Hindlimb muscle (tissue), 1 donor: ENCODE data around the gene ERG28. TPM values are rescaled to one million over a fixed set of nuclear protein-coding genes. Genes with fewer than 3 reads are reported as not detected.

Experiments used
- DNase-seq: peaks from one replicate; pipeline ENCODE4 v3.0.0-alpha.2; 2013
- polyA plus RNA-seq: library from polyadenylated mRNA; unstranded; fragments of 120-200 nt; gene quantifications from one replicate; pipeline ENCODE4 v1.2.1, GENCODE V29; 2013; ENCODE audit not compliant: insufficient read length

Gene ERG28
- polyA plus RNA-seq, 1 donor, result 10.1 TPM

DNA sequence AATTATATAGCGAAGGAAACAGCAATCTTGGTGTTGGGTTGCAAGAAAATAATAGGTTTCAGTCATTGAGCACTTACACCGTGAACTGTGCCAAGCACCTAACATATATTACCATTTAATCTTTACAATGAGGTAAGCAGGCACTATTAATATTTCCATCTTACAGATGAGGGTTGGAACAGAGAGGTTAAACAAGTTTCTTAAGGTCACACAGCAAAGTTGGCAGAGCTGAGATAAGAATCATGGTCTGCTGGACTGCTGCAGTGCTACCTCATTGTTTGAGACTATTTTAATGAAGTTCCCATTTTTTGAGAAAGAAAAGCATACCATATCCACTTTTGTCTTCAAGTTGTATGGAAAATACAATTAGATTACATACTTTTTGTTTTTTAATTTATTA, 1.7 kb downstream of the ERG28 start:
- DNase-seq, result no peak

DNA sequence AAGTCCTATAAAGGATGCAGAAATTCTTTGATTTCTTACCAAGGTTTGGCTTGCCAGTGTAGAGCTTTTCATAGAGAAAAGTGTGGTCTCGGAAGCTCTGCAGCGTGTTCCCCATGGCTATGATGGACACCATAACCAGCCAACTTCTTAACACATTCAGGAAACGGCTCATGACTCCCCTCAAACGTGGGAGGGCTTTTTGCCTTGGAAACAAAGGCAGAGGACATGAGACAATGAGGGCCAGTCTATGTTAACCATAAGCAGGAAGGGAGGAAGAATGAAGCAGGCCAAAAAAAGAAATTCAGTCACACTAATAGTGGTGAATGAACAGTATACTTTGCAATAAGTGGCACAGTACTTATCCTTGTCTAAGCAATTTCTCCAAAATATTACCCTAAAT, 3.3 kb downstream of the ERG28 start:
- no peak for DNase-seq

DNA sequence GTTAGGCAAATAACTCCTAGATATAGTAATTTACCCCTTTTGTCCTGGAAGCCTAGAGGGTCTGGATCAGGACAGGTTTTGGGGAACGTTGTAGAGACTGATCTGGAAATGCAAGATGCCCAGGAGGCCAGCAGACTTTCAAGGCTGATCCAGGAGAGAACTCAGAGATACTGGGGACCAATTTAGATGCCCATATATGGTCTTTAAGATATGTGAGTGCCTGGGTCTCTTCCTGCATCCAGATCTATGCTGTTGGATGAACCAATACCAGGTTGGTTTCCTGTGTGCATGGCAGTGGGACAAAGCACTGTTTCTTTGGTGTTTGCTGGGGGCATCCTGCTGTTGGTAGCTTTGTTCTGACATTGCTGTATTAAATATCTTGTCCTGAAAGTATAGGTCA, 5.4 kb downstream of the ERG28 start:
- no peak for DNase-seq

DNA sequence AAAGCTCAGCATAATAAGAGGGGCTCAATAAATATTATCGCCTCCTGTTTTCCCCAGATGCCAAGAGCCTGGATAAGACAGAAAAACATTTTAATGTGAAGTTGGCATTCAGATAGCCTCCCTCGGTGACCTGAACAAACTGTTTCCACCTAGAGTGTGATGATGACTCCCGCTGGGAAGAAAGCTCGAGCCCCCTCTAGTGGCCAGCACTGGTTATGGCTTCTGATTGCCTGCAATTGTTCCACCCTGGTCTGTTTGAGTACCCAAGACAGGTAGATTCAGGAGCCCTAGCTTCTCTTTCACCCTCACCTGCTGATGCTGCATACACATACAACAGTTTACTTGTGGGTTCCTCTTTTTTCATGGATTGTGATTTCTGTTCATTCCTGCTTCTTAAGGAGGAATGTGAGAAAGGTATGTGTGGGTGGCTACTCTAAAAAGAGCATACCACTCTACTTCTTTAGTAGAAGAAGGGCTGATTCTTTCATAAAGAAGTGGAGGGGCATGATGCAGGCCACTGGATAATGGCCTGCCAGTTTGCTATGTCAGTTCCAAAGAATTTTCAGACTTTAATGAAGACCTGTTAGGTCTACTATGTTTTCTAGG, 6.4 kb downstream of the ERG28 start:
- DNase-seq, result peak; percentile 65

DNA sequence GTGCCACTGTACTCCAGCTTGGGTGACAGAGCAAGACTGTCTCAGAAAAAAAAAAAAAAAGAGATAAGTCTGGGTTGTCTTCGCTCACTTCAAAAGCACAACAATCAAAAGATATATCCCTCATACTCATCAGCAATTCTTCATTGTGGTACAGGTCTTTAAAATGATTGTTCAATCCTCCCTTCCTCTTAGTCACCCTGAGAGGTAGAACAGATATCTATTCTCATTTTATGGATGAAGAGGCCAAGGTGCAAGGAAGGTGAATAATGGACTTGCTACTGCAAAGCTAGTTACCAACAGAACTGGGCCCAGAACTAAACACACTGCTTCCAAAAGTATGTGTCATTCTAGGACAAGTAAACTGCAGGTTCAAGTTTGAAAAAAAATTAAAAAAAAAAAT, 7.1 kb downstream of the ERG28 start:
- no peak for DNase-seq

DNA sequence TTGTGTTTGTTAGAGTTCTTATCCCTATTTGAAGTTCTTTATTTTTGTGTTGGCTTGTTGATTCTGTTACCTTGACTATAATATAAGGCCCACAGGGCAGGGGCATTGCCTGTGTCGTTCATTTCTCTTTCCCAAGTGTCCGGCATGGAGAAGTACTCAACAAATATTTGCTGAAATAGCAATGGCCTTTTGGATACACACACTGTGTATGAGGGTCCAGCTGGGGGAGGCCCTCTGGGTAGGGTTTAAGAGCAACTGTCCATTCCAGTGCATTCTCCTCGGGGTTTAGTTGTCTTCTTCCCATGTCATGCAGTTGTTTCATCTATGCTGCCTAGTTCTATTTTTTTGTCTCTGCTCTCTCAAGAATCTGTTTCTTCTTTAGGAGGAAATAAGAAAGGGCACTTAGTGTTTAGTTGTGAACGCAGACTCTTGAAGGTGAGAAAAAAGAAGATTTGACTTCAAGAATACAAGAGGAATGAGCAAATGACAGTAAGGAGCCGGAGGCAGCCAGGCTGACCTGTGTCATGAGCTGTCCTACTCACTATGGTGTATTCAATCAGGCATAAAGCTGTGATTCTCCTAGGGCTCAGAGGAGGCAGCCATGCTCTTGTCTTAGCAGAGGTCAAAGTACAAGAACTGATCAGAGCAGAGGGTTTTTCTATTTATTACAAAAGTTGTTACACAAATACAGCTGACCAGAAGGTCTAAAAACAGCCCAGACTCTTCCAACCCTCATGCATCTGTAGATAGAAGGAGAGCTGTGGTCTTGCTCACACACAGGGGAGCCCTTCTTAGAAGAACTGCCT, 10.2 kb downstream of the ERG28 start:
- no peak for DNase-seq

DNA sequence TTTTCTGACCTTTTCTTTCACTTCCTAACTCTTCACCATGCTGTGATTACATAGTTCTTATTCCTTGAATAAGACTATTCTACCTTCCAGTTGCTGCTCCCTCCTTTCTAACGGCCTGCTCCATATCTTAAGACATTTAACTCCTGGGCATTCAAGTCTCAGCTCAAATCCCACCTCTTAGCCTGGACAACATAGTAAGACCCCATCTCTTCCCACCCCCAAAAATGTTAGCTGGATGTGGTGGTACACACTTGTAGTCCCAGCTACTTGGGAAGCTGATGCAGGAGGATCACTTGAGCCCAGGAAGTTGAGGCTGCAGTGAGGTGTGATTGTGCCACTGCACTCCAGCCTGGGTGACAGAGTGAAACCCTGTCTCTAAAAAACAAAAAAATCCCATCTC, 10.9 kb downstream of the ERG28 start:
- DNase-seq, result no peak

DNA sequence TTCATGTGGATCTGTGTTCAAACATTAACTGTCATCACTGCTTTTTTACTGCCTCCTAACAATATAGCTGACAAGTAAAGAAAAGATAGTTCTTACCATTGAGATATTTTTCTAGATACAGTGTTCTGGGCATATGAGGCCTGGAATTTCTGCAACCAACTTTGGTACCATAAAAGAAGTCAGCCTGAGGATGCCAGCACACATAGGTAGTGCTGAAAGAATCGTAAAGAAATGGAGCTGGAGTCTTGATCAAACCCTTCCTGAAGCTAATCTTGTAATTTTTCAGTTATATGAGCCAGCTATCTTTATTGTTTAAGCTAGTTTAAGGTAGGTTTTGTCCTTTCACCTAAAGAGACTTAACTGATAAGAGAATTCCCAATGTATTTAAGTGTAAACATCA, 11.3 kb downstream of the ERG28 start:
- no peak for DNase-seq

DNA sequence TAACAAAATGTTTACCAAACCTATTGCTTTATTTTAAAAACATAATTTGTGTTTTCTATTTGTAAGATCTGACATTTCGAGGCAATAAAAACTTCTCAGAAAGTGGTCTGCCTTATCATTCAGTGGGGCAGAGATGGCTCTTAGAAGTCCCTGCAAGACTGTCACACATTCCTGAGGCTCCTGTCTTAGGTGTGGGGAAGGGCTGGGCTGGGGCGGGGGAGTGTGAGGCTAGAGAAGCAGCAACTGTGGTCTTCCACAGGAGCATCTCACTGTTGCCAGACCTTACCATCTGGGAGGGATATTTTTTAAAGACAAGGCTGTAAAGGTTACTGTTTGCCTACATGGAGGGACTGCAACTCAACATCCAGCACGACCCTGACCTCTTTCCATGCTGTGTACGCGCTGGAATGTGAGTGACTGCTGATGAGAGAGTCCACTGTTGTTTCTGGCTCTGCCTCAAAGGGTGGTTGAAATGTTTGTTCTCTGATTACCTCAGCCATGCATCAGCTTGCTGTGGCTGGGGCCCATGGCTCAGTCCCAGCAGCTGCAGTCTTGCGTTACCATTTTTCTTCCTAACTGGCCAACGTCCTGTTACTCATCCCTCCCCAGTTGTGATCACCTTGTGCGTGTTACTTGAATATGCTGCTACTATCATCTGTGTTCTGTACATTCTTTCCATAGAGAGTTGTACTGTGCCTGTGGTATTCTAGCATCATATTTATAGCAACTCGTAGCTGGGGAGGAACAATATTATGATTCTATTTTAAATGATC, 12.4 kb downstream of the ERG28 start:
- DNase-seq, result no peak

DNA sequence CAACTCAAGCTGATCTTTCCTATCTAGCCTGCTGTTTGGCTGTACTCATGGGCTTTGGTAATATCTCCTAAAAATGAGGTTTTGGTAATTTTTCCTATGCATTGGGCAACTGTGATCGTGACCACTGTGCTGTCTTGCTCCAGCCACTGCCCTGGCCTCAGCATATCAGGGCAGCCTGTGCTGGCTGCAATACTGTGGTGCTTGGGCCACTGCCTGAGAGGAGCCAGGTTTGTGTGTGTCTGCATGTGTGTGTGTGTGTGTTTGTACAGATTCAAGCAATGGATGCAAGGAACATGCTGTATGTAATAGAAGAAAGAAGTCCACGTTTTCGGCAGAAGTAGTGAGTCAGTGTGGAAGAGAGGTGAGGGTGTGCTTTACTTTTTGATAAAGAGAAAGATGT, 13.0 kb downstream of the ERG28 start:
- DNase-seq, result no peak

DNA sequence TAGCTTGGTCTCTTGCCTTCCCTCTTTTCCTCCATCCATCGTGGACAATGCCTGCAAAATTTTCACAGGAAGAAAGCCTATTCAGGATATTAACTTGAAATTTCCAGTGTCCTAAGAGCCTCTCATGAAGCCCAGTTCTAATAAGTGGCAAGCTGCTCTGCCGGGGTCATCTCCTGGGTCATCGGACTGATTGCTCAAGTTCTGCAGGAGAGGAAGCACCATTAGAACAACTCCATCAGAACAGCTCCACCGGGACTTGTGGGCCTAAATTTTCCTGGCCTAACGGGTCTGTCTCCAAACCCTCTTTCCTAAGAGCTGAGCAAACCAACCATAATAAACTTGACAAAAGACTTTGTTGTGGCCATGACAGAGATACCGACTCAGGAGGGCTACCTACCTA, 13.9 kb downstream of the ERG28 start:
- no peak for DNase-seq

DNA sequence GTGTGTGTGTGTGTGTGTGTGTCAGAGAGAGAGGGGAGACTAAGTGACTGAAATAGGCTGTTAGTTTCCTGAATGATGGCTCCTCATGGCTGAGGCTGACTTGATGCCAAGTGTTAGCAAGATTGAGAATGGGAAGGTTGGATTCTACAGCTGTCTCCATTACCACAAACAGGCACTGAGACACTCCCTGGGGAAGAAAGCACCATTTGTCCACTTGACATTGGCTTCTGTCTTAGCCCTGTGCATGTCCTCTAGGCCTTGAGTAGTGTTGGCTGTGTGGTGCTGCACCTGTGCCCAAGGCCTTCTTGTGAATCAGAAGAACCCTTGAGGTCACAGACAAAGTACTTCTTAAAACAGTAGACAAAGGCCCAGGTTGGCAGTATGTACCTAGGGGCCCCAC, 15.6 kb downstream of the ERG28 start:
- no peak for DNase-seq

DNA sequence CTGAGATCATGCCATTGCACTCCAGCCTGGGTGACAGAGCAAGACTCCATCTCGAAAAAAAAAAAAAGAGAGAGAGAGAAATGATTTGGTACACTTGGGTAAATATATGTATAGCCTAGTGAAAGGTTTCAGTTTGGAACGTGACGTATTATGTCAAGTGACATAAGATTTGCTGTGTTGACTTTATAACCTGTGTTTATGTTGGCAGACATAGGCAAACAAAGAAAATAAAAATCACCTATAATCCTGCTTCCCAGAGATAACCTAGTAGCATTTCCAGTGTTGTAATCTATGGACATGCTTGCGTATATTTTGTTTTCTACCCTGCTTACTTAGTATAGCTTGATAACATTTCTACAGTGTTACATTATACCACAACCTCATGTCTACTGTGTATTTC, 16.7 kb downstream of the ERG28 start:
- DNase-seq, result no peak

DNA sequence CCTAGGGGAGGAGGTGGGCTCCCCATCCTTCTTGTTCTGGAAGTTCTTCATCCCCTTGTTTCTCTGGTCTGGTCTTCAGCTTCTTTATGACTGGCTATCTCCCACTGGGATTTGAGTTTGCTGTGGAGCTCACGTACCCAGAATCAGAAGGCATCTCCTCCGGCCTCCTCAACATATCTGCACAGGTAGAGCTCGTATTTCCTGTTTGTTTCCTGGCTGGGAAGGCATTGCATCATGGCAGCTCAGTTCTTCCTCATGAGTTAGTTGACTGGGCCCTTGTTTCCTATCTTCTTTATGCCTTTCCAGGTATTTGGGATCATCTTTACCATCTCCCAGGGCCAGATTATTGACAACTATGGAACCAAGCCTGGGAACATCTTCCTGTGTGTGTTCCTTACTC, 19.8 kb downstream of the ERG28 start:
- DNase-seq, result no peak

DNA sequence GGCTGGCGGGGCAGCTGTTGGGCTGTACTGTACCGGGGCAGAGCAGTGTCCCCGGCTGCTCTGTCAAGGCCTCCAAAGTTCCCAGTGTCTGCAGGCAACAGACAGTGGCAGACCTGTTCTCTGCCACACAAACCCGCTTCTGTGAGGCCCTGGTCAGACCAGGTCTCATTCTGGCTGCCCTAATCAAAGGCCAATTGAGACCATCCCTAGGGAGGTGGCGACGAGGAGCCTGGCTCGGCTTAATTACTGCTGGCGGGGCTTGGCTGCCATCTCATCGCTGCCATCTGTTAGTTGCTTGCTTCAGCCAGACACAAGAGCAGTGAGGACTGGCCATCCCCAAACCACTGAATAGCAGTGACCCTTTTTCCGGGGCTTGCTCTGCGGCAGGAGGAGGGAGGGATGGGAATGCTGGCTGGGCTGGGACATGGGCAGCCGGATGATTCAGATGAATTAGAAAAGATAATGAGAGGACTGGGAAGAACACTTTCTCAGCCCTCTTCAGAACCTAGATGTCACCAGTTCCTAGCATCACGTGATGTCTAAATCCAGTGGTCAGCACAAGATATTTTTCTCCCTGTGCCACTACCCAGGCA, 24.5 kb downstream of the ERG28 start:
- no peak for DNase-seq

DNA sequence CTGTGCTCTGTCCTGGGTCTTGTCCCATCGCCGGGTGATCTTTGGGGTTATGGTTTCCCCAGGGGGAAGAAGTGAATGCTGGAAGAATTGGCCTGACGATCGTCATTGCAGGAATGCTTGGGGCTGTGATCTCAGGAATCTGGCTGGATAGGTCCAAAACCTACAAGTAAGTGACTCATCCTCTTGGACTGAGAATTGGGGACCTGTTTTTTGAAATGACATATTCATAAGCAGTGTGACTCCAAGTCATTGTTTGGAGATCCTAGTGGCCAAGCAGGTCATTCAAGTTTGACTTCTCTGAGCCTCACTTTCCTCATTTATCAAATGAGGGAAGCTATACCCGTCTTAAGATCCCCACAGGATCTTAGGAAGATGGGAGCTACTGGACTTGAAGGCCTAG, 25.8 kb downstream of the ERG28 start:
- DNase-seq, result no peak

DNA sequence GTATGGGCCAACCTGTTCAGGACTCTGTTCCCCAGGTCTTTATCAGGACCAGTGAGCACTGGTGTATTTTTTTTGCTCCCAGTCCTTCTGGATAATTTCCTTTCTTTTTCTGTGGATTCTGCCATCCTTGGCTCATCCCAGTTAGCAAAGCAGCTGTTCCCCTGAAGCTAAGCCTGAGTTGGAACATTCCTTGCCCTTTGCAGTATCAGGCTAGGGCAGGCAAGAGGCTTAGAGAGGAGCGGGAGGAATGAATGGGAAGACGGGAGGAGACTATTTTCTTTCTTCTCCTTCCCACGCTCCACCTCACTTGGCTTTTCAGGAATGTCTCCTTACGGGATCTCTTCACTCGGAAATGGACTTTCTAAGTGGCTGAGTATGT, 29.2 kb downstream of the ERG28 start:
- DNase-seq, result no peak

DNA sequence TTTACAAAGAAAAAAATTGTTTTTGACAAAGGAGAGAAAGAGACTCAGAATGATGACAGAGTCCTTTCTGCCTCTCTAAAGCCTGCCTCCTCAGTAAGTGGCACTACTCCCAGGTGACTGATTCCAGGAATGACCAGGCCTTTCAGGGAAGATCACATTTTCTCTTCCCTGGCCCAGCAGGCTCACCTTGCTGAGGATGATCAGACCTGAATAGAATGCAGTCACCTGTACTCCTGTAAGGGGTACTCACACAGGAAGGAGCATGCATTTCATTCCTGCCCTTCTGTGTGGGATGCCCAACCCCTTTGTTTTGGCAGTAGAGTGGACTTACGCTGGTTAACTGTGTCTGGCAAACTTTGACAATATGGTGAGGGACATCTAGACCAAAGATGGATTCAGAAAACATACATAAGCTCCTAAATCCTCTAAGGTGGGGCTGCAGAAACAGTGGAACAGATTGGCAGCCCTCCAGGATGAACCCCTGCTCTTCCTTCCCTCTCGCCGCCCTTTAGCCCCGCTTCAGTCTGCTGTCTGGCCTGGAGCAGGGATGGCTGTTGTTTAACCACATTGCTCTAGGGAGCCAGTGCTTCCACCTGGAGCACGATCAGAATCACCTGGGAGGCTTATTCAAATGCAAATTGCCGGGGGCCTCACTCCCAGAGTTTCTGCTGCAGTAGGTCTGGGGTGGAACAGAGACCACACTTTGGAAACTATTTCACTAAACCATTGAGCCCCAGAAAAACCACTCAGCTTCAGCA, 29.8 kb downstream of the ERG28 start:
- DNase-seq, result no peak

DNA sequence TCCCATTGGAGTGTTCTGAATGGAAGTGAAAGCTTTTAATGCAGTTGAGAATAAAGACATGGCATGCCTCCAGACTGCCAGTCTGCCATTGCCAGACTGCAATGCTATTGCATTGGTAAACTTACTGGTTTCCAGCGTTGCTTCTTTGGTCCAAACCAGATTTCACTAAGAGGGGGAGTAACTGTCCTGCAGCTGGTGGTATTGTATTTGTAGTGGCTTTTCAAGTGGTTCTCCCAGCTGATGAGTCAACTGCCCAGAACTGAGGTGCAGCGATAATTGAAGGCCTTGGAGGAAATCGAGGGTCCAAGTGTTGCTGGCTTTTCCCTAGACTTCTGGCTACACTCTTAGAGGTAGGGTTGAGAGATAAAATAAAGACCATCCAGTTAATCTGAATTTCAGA, 31.9 kb downstream of the ERG28 start:
- no peak for DNase-seq

DNA sequence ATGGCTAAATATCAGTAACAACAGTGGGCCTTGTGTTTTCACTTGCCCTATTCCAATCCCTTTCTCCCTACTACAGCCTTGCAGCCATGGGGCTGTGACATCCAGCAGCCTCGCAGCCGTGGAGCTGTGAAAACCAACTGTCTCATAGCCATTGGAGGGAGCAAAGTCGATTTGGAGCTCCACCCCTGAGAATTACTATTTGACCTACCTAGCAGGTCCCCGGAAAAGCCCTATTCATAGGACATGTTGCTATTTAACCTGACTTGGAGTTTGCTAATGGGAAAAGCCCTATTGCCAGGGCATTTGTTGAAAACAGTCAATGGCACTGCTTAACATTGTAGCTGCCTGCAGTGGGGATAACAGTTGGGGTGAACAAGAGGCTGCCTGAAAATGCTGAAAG, 33.3 kb downstream of the ERG28 start:
- no peak for DNase-seq

DNA sequence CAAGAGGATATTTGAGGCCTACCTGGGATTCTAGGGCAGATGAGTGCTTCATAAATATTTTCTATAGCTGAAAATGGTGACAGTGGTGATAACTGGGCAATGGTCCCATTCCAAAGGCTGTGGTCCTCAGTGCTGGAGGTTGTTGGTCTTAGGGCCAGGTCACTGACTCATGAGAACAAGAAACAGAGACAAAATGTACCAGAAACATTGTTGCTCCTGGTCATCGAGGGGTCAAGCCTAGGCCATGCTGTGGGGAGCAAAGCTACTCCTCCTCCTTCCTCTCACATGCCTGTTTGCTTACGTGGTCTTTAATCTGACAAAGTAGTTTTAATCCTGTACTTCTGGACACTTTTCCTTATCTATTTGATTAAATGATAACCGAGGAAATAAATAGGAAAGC, 33.8 kb downstream of the ERG28 start:
- no peak for DNase-seq

DNA sequence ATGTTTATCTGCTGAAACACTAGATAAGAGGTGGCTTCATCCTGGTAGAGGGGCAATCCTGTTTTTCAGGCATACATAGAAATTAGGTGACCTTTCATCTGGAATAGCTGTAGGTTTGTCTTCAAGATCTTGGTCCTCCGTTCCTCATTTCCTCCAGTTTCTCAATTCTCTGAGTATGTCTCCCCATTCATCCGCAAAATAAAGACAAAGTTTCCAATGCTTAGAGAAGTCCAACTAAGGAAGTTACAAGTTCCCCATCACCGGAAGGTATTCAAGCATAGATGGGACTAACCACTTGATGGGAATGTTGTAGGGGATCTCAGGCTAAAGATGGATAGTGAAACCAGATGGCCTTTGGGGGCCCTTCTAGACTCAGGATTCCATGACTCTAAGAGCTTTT, 34.3 kb downstream of the ERG28 start:
- no peak for DNase-seq

DNA sequence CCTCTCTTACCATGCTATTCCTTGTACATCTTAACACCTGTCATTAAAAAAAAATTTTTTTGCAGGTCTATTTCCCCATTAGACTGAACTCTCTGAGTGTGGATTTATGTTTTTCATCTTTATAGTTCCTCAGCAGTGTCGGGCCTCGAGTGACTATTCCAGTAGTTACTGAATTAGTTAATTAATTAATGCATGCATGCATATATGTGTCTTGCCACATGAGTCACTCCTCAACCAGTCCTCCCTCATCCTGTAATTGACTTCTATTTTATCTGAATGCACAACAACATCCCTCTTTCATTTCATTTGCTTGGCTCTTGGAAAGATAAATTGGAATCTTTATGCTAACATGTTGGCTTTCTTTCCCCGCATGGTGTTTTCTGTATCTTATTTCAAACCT, 35.6 kb downstream of the ERG28 start:
- DNase-seq, result no peak
